HG03064 (cell line): Measurements from ENCODE around the gene GALC.

Experiments
- ATAC-seq: cut with Tn5 transposase; IDR thresholded peaks from one replicate; pipeline ENCODE4 v1.9.1; 2021; ENCODE audit warnings: low read depth; ENCODE audit not compliant: unreplicated experiment

The GALC gene

DNA sequence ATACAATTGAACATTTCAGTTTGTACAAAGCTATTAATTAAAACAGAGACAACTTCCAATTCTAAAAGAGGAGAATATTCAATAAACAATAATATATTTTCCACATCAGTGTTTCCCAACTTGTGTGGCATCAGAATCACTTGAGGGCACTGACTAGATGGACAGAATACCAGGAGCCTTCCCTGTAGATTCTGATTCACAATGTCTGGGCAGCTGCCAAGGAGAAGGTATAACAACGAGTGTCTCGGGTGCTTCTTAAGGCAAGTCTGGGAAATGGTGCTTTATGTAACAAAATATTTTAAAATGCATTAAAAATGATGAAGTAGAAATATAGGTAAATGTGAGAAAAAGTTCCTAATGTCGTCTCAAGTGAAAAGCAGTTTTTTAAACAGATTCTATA lies 26.2 kb downstream of the GALC start:
- no peak for ATAC-seq

DNA sequence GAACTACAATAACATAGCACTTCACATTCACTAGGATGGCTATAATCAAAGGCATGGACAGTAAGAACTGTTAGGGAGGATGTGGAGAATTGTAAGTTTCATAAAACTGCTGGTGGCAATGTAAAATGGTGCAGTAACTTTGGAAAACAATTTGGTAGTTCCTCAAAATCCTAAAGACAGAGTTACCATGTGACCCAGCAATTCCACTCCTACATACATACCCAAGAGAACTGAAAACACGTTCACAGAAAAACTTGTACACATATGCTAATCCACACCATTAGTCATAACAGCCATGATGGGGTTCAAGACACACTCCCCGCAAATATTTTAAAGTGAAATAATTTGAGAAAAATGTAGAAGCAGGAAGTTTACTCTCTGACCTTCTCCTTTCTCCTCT lies 31.7 kb downstream of the GALC start:
- ATAC-seq, result no peak

DNA sequence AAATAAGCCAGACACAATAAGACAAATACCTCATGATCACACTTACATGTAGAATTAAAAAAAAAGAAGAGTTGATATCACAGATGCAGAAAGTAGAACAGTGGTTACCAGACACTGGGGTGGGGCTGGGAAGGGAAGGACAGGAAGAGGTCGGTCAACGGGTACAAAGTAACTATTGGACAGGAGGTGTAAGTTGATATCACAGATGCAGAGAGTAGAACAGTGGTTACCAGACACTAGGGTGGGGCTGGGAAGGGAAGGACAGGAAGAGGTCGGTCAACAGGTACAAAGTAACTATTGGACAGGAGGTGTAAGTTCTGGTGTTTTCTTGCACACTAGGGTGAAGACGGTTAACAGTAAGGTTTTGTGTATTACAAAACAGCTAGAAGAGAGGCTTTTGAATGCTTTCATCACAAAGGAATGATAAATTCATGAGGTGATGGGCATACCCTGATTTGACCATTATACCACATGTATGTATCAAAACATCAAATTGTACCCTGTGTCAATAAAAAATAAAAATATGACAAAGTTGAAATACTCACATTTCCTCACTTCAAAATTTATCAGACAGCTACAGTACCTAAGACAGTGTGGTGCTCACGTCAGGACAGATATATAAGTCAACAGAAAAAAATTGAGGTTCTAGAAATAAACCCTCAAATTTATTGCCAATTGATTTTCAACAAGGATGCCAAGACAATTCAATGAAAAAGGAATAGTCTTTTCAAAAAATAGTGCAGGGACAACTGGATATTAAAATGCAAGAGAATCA lies 32.8 kb downstream of the GALC start:
- ATAC-seq, result no peak

DNA sequence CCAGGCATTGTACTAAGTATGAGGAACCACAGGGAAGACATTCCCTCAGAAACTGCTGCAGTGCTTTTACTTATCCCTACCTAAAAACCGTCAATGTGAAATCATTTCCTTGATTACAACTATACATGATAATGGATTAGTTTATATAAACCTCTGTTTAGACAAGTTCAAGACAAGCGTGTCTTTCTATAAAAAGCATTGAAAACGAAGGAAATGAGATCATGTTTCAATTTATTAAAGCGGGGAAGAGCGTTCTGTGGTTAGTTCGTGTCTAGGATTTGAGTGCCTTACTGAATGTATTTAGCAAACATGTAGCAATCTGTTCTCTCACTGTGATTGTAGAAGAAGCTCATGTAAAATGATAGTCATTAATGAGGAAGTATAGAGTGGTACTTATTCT lies 37.5 kb downstream of the GALC start:
- no peak for ATAC-seq

DNA sequence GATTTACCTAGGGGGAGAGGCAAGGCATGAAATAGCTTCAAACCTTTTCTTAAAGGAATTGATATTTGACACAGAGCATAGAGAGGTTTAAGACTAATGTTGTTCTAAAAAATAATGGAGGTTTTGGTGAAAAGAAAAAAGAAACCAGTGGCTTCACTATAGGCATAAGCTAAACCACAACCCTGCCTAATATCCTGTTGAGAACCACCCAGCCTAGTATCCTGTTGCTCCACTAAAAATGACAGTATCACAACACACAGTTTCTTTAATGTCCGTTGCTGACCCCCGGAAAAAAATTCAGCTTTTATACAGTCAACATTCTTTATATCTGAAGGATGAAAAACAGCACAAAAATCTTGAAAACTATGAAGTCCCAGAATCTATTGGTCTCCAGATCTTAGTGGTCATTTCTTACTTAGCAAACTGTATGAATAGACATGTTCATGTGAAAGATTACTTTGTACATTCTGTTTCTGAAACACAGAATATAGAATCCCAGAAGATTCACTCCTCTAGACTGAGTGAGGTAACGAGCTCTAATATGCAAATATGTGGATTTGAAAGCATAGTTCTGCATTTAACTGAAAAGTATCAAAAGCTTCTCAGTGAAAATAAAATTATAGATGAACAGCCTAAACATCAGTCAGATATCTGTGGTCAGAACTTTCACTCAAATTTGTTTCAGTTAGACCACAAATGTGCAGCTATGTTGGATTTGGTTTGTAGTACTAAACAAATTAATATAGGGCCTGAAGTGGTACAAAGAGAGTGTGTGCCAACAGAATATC lies 40.5 kb downstream of the GALC start:
- ATAC-seq, result peak; percentile 89

DNA sequence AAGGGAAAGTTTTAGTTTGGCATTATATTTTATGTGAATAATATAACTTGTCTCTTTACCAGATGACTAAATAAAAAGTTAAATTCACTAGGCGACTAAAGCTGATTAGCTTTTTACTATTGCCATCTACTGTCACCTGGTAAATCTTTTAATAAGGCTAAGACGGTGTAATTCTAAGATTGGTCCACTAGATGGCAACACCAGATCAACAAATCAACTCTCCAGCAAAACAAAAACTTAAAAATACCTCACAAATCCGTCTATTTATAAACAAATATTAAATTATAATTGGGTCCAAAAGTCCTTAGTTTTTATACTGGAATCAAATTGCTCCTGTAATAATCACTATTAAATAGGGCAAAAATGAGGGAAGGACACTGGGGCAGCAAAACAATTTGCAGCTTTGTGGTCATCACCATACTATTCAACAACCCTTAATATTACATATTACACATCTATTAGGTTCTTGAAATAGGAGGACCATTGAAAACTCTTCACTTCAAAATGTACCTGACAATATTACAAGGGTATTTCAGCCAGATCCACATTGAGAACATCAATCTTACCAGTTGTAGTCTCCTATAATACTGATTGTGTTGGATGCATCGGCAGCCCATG lies 47.9 kb downstream of the GALC start:
- ATAC-seq, result no peak

DNA sequence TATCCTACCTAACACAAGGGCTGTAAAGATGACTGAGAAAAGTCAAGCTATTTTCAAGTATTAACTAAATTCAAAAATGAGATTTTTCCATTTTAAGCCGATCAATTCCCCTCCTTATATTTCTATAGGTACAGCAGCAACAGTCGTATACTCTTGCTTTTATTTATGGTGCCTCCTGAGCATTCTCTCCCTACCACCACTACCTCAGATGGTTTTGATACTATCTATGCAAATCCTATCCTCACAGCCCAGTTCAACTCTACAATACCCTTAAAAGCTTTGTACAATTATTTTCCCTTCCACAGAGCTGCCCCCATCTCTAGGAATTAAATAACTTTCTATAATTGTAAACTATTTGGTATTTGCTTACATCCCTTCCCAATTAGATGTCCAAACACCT lies 52.1 kb downstream of the GALC start:
- ATAC-seq, result no peak

DNA sequence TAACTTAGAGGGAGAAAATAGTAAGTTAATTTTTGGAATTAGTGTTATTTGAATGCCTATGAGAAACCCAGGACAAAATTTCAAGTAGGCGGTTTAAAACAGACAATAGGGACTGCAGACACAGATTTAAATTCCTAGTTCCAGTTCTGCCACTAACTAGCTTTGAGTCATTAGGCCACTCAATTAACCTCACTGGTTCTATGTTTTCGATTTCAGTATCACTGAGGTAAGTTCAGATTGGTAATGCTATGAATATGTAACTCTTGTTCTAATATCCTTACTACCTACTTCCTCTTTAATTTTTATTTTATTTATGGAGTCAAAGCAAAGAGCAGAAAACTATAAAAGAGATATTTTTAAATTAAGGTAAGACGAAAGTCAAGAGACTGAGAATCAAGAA lies 52.6 kb downstream of the GALC start:
- peak; percentile 83 for ATAC-seq

DNA sequence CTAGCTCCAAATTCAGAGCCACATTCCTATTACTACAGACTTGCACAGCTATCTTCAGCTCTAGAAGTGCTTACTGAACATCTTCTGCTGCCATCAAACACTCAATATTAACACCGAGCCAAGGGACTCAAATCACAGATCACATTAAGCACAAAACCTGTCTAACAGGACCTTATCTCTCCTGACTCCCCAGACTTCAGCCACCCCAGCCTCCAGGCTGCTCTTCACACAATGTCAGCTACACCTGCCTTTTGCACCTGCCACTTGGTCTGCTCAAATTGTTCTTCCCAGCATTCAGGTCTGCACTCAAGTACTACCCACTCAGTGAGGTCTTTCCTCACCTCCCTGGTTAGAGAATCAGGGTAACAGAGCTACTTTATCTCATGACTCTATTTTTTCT lies 57.1 kb downstream of the GALC start:
- ATAC-seq, result no peak

DNA sequence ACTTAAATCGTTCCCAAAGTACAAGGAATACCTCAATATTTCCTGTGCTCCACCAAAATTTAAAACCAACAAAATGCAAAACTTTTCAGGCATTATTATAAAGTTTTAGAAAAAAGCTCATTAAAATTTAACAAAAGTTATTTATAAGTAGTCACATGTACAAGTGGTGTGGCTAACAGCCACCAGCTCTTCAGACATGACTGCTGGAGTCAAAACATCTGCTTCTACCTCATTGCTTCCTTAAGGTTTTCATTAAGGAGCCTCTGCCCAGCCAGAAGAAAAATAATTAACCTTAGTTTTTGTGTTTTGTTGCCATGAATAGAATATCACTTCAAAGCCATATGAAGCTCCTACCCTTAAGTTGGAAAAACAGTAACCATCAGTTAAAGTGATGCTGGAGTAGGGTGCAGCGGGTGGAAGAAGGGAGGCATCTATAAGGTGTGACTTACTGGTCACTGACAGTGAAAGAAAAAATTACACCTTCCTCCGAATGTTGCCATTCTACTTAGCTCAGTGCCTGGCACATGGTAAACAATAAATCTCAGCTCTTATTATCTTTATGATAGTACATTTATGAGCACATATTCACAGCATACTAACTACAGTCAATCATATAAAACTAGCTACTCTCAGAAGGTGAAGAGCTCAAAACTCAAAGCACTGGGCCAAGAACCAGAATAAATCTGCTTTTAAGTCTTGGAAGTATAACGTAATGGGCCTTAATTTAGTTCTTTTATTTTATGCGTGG lies 57.7 kb downstream of the GALC start:
- no peak for ATAC-seq

DNA sequence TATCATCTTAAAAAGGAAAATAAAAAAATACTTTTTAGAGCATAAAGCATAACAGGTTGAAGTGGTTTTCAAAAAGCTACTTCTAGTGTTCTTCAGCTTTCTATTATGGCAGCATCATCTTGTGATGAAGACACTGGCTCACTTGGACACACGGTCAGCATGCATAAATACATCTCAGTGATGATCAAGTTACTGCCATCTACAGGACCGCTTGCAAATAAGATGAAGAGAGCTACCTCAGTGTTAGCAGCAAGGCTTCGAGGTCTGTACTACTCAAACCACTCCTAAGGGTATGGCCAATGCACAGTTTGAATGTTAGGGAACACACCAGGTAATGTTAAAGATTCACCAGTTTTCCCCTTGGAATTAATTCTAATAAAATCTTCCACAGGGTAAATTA lies 58.8 kb downstream of the GALC start:
- ATAC-seq, result no peak

DNA sequence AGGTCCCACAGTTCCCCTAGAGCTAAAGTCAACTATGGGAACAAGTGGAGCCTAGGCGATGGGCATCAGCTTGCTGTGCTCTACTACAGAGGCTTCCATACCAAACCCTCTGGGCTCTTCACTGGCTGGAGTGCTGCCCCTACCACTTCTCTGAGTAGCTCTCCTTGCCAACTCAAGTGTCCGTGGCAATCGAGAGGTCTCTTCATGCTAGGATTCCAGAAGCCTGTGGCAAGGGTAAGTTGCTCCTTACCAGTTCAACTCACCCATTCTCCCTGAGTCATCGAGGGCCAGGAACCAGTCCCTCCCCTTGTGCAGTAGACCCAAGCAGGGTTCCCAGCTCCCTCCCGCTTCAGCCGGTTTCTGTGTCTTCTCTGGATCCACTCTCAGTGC lies 76.1 kb downstream of the GALC start:
- ATAC-seq, result no peak

DNA sequence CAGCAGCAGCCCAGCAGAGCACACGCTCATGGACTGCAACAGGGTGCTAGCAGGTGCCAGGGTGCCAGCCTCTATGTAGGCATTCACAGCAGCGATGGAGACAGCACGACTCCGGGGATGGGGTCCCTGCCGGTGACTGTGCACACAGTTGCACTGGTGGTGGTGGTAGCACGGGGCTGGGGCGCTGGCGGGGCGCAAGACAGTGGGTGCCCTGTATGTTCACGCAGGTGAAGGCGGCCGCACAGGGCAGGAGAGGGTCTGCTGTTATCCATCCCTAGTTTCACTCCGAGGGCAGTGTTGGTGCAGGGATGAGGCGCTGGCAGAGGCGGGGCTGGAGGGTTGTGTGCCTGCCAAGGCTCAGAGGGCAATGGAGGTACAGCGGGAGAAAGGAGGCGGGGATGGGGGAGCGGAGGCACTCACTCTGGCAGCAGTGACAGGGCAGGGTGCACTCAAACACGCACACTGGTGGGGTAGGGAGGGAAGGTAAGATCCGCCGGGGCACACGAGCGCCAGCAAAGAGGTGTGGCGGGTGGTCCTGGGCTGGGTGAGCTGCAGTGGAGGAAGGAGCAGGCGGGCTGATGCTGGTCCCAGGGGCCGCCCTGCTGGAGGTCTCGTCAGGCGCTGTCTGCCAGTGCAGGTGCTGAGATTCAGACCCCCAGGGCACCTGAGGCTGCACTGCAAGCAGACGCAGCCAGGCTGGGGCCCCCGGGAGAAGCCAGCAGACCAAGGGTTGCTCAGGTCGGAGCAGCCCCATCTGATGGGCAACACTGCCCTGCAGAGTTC lies 76.7 kb downstream of the GALC start:
- ATAC-seq, result no peak

DNA sequence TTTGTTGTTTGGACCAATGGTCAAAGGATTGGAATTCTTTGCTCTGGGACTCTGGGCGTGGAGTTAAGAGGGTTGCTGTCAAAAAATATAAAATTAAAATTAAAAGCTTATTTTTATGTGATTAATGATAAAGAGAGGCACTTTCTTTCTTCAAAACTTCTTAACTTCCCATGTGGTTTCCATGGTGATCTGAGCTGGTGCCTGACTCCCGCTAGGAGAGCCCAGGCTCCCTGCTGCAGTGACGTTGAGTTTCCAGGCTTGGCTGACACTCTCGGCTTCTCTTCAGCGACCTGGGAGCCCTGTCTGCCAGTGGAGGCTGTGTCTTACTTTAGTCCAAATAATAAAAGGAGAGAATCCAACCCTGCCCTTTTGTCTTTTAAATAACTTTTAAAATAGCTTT lies 84.4 kb downstream of the GALC start:
- no peak for ATAC-seq

DNA sequence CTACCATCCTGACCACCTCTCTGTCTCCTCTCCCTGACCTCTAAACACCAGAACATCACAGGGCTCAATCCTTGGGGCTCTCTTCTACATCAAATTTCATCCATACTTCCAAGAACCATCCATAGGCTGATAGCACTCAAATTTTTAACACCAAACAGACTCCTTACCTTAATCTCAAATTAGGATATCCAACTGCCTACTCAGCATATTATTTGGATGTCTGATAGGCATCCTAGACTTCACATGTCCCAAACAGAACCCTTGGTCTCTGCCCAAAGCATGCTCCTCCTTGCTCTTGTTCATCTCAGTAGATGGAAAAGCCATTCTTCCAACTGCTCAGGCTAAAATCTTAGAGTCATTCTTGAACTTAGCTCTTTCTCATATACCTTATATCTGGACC lies 91.3 kb downstream of the GALC start:
- no peak for ATAC-seq

DNA sequence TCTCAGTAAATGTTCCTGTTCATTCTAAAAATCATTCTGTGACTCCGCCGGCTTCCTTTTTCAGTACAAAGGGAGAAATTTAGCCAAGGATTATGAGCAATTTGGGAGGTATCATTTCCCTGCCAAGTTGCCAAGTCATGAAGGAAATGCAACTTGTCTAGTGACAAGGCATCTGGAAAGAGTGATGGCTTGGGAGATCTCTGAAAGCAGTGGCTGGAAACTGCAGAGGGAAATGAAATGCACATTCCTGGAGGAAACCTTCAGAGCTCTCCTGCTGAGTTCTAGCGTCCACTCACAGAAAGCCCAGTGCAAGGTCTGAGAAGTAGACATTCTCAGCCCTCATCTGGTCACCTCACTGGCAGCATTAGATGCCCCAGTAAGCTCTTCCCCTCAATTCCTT lies 91.7 kb downstream of the GALC start:
- no peak for ATAC-seq

DNA sequence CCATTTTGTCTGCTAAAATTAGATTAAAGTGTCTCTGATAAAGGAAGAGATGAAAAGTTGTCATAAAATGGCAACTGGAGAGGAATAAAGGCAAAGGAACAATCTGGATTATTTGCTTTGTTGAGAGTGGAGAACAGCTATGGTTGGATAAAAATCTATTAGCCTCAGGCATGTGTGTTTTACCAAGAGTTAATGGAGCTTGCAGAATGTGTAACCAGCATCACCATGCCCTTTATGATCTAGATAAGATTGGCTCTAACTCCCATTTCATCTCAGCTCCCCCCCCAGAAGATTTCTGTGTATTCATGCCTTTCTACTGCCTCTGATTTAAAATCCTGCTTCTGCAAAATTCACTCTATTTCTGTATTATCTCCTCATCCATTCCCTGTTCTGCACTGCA lies 93.8 kb downstream of the GALC start:
- ATAC-seq, result no peak

DNA sequence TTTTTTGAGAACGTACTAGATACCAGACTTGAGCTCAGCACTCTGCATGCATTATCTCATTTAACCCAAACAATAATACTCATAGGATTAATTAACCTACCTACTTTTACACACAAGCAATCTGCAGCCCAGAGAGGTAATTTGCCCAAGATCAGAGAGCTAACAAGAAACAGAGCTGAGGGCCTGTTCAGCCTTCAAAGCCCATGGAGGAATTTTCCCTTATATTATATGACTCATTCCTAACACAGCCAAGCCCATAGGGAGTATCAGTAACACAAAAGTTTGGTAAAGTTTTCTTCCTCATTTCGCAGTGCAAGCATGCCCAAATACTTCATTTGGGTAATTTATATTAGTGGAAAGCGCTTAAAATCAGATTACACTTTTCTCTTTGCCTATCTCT lies 94.7 kb downstream of the GALC start:
- no peak for ATAC-seq

DNA sequence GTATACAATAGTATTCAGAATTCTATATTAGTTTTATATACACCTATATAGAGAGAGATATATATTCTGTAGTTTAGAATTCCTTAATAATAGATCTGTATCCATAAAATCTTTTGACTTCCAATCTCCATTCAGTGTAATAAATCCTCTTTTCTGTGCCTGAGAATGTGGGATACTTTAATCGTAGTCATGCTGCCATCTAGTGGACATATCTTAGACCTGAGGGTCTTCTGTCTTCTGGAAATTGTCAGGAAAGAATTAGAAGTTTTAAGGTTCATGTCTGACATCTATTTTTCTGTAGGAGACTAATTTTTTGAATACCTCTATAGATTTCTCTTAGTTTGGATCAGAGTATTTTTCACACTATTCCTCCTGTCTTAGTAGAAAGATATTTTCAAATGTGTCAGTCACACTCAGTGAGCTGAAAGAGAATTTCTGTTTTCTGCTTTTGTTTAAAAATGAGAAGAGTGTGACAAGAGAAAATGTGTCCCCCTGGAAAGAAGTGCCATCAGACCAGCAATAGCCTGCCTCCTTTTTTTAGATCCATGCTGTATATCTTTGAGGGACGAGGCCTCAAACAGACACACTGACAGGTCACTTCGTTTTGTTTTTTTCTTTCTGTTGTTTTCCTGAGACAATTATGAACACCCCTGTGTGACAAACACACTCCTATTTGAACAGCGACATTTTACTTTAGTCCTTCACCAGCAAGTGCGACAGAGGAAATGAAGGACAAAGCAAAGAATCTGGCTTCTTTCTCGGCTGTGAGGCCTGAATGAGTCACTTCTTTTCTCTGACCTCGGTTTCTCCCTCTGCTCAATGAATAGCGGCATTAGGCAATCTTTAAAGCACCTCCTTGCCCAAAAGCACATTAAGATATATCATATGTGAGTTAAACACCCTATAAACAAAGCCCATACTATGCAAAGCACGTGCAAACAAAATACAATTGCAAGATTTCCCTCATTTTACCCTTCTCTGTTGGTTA lies 96.3 kb downstream of the GALC start:
- no peak for ATAC-seq
